GM10847 (cell line): ENCODE results near the gene ADAM19.

Experiments used
- POLR2A ChIP-seq: IDR thresholded peaks from 2 replicates; pipeline ENCODE4 v1.6.1; 2011; ENCODE audit not compliant: insufficient read length; ENCODE audit errors: extremely low read depth

ADAM19 gene

DNA sequence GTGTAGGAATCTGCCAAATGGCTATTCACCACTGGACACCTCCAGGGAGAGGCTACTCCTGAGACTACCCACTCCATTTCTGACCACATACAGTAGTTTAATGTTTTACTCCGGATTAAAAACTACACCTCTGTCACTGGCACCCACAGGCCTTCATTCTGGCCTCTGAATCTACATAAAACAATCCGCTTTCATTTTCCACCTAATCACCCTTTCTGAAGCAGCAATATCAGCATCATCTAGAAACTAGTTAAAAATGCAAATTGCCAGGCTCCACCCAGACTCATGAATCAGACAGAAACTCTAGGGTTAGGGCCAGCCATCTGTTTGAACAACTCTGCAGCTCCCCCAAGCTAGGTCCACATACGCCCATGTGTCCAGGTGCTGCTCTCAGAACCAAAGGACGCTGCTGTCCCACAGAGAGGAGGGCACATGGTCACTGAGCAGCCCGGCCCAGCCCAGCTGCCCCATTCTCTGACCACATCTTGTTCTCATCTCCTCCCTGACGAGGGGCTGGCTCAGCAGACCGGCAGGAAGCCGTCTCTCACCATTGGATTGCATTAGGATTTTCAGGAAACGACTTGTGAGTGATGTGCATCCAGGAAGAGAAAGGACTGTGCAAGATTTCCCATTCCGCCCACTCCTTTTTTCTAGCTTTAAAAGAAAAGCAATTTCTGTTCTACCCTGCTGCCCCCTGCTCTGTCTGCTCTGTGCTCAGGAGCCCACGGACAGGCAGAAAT, 34.7 kb downstream of the ADAM19 start:
- no peak for TF ChIP-seq POLR2A

DNA sequence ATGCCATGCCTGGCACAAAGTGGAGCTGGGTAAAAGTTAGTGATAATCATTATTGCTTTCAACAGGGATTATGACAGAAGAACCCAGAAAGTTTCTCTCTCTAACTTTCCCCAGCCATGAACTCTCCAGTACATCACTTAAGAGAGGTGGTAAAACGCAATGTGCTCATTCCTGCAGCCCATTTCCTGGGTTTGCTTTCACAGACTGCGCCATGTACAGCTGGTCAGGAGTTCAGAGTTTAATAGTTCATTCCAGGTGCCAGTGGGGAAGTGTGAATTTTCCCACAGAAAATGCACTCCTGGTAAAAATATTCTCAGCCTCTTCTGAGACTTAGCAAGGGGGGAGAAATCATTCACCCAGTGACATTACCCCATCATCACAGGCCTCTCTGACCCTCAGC, 35.5 kb downstream of the ADAM19 start:
- no peak for TF ChIP-seq POLR2A

DNA sequence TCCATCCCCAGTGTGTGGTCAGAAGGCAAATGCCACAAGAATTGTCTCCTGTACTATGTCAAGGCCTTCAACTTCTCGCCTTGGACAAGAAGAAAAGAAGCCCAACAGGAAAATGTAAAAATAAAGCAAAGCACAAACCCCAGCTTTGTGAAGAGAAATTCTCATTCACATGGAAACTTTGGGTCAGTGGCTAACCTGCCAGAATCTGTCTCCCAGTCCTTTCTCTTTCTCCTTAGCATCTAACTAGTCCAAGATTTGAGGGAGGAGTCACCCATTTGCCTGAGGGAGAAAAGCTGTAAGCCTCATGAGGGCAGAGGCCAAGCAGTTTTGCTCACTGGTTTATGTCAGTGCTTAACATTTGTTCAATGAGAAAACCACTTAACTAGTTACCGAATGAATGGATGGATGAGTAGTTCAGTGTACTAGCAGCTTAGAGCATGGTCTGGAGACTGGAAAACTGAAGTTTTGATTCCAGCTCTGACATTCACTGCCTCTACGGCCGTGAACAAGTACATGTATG, 36.0 kb downstream of the ADAM19 start:
- TF ChIP-seq POLR2A, result no peak

DNA sequence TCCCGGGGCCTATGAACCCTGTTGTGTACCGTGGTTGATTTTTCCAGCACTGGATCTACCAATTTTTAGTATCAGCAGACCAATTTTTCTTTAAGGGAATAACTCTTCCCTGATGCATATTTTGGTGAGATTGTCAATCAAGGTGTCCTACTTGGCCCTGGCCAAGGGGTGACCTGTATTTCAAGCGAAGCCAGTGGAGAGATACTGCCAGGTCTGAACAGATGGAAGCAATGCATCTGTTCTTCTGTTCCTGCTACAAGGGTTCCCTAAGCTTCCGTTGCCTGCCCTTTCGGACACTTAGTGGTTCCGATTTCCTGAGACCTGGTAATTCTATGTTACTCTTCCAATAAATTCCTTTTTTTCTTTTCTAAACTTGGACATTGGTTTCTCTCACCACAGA, 37.3 kb downstream of the ADAM19 start:
- TF ChIP-seq POLR2A, result no peak

DNA sequence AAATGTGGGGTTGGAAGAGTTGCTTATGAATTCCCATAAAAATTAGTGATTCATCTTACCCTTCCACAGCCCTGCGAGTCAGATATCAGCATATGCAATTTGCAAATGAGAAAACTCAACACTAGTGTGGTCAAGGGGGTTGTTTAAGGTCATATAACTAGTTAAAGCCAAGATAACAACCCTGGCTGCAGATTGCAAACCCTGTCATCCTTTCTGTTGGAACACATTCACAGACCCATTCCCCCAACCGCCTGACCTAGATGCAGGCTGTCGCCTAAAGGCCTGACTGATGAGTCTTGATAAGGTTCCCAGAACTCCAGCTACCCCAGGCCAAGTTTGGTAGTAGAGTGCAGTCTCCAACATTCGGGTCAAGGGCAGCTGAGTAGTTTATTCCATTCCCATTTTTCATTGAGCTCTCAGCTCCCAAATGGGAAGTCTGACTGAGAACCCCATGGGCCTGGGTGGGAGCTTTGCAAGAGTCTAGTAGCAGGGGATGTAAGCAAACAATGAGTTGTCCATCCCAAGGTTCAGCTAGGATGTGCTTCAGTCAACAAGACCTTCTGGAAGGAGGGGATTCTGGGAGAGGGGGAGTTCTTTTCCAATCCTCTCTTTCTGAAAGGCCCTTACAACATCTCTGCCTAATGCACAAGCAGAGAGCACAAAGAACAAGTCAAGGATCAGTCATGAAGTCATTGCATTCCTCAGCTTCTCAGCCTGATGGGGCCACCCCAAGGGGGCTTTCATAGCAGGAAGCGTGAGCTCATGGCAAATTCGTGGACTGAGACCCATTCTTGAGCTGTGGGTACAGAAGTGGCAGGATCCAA, 40.3 kb downstream of the ADAM19 start:
- TF ChIP-seq POLR2A, result no peak

DNA sequence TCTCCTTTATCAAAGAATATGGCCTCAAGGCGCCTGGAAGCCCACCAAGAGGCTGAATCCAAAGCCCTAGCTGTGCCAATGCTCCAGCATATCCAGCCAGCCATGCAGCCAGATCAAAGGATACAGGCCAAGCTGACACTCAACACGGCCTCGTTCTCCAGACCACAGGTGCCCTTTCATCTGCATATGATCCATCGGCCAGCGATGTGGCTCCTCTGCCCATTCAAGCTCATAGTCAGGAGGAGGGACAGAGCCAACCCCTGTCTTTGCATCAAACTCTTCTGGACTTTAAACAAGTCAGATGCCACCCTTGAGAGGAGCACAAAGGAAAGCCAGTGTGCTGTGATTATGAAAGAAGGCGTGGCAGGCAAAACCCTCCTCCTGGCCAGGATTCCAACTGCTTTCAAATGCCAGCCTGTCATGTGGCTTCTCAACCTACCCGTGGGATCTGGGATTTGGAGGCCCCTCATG, 42.5 kb downstream of the ADAM19 start:
- TF ChIP-seq POLR2A, result no peak

DNA sequence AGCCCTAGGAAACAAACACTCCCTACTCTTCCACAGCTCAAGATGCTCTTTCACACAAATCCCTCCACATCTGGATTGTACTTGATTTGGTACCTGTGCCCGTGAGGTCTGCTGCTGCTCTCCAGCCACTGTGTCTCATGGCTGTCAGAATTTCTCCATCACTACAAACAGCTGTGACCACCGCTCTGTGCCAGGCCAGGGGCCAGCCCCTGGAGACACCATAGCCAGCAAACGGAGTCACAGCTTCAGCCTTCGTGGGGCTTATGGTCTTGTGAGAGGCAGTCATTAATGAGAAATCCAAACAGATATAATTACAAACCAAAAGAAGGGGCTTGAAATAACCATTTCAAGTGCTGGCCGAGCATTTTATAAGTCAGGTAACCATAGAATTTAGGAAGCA, 43.6 kb downstream of the ADAM19 start:
- no peak for TF ChIP-seq POLR2A

DNA sequence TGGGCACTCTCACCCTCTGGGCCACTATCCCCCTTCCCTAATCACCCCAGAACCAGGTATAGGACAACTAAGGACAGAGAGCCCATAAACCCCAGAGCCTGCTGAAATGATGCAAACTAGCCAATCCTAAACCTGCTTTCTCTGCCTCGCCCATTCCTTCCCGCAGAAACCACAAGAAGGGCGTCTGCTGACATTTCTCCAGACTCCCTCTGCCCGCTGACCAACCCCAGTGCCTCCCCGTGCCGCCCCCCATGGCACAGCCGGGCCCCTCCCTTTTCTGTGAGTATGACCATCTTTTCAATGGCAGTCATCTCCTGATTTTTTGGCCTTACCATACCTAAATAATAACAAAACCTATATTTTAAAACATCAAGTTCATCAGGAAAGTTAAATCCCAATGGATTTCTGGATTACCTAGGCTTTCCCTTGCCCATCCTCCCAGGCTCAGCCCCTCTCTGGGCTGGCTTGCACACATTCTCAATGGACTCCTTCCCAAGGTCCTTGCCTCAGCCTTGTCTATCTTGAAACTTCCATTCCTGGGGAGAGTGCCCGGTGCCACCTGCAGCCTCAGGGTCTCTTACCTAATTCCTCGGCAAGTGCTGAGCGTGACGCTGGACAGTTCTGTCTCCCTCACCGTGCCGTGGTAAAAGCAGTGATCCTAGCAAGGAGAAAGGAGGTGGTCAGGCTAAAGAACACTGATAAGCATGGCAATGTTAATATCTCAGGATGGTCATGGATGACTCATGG, 45.2 kb downstream of the ADAM19 start:
- no peak for TF ChIP-seq POLR2A

DNA sequence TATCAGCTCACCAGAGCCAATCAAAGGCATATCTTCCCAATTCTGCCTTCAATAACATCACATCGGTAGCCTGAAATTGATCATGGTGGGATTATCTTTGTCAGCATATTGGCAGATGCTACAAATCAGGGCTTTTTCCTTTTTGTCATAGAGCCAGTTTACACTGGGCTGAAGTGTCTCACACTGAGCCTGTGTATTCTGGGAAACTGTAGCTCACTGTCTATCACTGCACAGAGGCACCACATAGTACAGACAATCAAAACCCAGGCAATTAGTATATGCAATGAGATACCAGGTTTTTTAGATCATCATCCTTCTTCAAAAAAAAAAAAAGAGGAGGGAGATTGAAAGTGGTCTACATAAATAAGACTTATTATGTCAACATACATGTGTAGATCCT, 46.6 kb downstream of the ADAM19 start:
- no peak for TF ChIP-seq POLR2A

DNA sequence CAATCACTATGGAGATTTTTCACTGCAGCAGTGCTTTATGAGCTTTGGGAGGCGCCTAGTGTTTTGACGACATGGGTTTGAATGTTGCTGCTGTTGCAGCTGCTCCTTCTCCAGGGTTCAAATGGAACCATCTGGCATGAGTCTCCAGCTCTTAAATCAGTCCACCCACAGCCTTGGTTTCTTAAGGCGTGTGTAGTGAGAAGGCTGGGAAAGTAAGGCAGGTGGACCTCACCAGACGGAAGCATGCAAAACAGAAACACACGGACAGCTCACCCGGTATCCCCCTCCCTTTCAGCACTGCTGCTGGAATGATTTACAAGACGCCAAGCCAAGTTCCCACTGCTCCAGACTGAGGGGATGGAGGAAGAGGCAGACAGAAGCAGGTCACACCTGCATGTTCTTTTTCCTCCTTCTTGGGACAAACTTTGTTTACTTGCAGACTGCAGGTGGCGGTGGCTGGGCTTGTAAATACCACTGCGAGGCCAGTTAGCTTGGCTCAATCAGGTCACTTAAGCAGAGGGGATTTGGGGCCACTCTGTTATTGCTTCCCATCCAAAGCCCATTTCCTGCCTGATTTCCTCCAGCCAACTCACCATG, 47.4 kb downstream of the ADAM19 start:
- no peak for TF ChIP-seq POLR2A

DNA sequence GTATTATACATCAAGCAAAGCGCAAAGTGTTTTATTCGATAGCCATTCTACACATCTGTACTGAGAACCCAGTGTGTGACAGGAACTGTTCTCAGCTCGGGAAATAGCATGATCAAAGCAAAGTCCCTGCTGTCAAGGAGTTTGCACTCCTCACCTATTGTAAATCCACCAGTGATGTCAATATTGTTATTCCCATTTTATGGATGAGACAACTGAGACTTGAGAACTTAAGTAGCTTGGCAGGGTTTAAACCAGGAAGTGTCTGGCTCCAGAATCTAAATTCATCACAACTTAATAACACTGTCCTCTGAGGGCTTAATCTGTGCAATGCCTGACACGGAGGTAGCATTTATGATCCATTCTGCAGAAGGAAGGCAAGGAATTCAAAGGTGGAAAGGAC, 50.7 kb downstream of the ADAM19 start:
- TF ChIP-seq POLR2A, result no peak

DNA sequence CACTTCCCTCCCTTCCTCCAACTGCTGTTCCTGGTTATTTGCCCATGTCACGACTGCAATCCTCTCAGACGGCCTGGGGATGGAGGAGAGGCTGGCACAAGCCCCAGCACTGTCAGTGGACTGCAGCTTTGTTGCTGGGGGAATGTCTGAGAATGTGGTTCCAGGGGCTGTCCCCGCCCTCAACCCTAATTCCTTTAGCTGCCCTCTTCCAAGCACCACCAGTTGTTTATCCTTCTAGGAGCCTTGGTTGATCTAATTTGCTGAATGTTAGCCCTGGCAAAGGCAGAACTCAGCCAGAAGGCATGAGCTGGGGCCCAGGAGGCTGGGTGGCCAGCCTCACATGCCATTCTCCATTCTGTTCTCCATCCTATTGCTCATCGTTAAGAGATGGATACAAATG, 51.6 kb downstream of the ADAM19 start:
- no peak for TF ChIP-seq POLR2A

DNA sequence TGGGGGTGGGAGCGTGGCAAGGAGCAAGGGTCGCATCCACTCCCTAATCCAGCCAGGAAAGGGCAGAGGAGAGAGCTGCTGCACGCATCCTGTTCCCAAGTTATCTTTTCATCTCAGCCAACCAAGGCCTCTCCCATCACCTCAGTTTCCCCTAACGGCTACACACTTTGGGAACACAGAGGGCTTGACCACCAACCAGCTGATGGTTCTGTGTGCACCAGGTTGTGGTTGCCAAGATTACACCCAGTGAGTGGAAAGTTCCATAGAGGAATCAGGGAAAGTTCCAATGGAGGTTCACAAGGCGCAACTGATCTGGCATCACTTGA, 53.9 kb downstream of the ADAM19 start:
- no peak for TF ChIP-seq POLR2A

DNA sequence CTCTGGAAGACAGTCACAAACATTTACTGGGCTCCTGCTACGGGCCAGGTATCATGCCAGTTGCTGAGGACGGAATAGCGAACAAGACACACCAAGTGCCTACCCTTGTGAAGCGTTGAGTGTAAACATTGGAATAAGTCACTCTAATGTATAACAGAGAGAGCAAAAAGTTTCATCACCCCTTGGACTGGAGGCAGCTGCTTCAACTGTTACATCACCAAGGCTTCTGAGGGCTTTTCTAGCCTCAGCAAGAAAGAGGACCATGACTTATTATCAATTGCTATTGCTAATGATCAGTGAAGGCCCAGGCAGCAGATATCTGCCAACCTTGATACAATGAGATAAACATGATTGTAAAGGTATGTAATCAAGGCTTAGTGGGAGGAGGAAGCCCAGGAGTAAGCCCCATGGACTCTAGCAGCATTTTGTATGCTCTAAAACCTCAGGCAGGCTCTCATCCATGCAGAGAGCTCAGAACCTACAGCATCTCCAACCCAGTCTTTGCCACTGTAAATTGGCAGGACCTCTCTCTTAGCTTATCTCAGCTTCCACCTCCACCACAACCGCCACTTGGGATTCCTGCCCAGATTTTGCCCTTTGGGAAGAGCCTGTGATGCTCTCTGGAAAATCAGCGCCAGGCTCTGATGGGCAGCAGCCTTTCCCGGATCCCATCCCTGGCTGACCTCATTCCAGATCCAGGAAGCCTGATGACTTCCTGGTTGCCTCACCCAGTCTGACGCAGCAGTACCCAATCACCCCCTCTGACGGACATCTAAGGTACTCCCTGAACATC, 54.5 kb downstream of the ADAM19 start:
- TF ChIP-seq POLR2A, result no peak

DNA sequence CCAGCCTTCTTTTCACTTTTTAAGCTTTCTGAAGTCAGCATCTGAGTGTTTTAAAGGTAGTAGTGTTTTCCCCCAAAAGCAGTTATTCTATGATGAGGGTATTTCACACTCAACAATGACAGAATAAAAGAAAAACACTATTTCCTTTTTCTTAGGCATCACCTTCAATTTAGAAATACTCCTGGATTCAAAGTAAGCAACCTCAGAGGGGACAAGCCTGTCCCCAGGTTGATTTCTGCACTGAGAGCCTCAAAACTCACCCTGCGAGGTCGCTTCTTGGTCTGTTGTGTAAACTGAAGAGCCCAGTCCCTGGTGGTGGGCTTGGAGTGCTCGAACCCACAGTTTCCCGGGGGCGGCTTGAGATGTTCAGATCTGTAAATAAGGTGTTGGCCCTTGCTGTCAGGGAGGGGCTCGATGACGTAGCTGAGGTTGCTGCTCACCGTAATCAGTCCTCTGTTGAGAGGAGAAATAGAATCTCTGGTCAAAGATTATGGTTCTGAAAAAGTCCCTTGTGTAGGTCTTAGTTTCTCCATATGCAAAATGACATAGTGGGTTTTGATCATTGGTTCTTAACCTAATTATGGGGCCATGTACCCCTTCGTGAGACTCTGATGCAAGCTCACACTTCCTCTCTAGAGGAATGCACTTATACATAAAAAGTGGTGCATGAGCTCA, 55.9 kb downstream of the ADAM19 start:
- no peak for TF ChIP-seq POLR2A

DNA sequence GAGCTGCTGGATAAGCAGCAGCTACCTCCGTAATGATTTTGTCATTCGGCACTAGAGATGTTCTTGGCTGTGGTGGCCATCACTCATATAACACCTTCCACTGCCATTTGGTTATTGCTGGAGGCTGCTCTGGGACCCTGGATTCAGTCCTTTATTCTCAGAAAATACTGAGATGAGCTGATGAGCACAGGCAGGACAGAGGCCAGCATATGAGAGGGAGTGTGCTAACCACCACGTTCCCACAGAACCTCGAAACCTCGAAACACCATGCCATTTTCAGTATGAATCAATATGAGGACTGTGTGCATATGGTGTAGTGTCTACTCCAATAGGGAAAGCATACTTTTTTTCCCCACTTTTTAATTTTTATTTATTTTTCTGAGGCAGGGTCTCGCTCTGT, 56.6 kb downstream of the ADAM19 start:
- no peak for TF ChIP-seq POLR2A
